HG02840 (cell line): Measurements from ENCODE around the gene PPFIBP1.
"Not testable (repeated sequence)": the region's sequence is repeated elsewhere in the genome, so short reads cannot be mapped to it uniquely, and the experiment has no call there.

ENCODE experiments used
- ATAC-seq: cut with Tn5 transposase; IDR thresholded peaks from one replicate; pipeline ENCODE4 v1.9.1; 2021; ENCODE audit warnings: mild to moderate bottlenecking, moderate library complexity, moderate number of reproducible peaks; ENCODE audit not compliant: unreplicated experiment, low FRiP score

PPFIBP1 gene

GRCh38 chr12:27693403-27693802 is 169.4 kb downstream of the PPFIBP1 start:
- no peak for ATAC-seq

DNA sequence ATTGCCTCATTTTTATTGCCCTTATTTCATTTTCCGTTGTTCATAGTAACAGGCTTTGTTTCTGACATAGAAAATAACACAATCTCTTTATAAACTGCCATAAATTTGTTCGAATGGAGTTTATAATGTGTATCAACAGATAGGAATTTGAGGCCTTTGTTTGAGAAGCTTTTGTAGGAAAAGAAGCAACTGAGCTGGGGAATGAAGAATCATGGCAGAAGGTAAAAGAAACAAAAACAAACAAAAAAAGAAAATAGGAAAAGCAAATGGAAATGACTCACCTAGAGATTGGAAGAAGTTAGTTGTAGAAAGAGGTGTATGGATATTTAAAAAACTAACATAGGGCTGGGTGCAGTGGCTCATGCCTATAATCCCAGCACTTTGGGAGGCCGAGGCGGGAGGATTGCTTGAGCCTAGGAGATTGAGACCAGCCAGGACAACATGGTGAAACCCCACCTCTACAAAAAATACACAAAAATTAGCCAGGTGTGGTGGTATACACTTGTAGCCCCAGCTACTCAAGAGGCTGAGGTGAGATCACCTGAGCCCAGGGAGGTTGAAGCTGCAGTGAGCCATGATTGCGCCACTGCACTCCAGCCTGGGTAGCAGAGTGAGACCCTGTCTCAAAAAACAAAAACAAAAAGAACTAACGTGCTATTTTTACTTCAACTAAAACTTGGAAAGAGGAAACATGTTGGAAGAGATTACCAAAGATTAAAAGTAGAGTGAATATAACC is 171.7 kb downstream of the PPFIBP1 start:
- no peak for ATAC-seq

GRCh38 chr12:27696293-27696652 is 172.3 kb downstream of the PPFIBP1 start, which contains the start of gene REP15:
TSS of gene REP15 (plus strand) at chr12:27696447. CDS start at chr12:27696563, 116 bp downstream.
- no peak for ATAC-seq

DNA sequence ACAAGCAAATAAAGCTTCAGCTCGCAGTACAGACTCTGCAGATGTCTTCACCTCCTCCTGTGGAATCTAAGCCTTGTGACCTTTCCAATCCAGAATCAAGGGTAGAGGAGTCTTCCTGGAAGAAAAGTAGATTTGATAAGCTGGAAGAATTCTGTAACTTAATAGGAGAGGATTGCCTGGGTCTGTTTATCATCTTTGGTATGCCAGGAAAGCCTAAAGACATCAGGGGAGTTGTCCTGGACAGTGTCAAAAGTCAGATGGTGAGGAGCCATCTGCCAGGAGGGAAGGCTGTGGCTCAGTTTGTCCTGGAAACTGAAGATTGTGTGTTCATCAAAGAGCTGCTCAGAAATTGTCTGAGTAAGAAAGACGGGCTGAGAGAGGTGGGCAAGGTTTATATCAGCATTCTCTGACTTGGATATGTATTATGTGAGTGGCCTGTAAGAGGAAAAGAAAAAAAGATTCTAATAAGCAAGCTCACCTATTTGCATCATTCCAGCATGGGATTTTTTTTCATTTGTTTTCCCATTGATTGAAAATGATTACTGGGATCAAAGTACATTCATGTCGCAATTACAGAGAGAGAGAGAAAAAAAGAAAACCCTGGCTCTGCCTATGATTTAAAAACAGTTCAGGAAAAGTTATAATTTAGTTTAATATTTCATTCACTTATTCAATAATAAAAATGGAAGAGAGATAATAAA is 173.0 kb downstream of the PPFIBP1 start:
- no peak for ATAC-seq

DNA sequence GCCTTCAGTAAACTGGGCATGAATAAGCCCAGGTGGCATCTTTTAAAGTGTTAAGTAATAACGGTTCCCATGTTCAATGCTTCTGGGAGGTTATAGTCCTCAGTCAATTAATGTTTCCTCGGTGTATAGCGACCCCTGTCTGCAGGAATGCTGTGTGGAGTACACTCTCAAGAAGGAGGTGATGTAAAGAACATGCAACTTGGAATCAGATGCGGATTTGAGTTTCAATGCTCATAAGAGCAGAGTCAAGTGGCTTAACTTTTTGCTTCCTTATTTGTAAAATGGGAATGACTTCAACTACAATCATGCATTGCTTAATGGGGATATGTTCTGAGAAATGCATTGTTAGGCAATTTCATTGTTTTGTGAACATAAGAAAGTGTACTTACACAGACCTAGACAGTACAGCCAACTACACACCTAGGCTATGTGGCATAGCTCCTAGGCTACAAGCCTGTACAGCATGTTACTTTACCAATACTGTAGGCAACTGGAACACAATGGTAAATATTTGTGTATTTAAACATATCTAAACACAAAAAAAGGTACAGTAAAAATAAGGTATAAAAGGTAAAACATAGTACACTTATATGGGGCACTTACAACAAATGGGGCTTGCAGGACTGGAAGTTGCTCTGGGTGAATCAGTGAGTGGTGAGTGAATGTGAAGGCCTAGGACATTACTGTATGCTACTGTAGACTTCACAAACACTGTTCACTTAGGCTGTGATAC is 179.9 kb downstream of the PPFIBP1 start:
- peak; percentile 88 for ATAC-seq

GRCh38 chr12:27705263-27705662 is 181.3 kb downstream of the PPFIBP1 start:
- ATAC-seq, result no peak

- ATAC-seq, result no peak
Measured at GRCh38 chr12:27707216-27707615, 183.2 kb downstream of the PPFIBP1 start.

DNA sequence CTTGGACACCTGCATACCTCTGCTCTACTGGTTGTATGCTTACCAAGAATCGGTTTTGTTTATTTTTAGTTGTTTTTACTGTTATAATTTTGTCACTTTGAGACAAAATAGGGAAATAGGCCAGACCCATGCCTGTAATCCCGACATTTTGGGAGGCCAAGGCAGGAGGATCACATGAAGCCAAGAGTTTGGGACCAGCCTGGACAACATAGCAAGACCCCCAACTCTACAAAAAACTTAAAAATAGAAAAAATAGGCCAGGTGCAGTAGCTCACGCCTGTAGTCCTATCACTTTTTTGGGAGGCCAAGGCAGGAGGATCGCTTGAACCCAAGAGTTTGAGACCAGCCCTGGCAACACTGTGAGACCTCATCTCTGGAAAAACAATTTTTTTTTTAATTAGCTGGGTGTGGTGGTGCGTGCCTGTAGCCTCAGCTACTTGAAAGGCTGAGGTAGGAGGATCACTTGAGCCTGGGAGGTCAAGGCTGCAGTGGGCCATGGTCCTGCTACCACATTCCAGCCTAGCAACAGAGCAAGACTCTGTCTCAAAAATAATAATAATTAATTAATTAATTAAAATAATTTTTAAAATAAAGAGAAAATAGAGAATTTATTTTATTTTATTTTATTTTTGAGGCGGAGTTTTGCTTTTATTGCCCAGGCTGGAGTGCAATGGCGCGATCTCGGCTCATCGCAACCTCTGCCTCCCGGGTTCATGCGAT is 185.4 kb downstream of the PPFIBP1 start:
- no peak for ATAC-seq

- peak; percentile 48 for ATAC-seq
Measured at GRCh38 chr12:27709932-27710591, 186.1 kb downstream of the PPFIBP1 start.

GRCh38 chr12:27710592-27711316 is 186.7 kb downstream of the PPFIBP1 start, which contains the start of gene MRPS35:
TSS of gene MRPS35 (plus strand) at chr12:27710832. CDS start at chr12:27710844, 12 bp downstream.
- ATAC-seq, result peak; percentile 98

GRCh38 chr12:27711317-27711682 is 187.3 kb downstream of the PPFIBP1 start:
- ATAC-seq, result no peak

- no peak for ATAC-seq
Measured at GRCh38 chr12:27711967-27712366, 188.0 kb downstream of the PPFIBP1 start.

DNA sequence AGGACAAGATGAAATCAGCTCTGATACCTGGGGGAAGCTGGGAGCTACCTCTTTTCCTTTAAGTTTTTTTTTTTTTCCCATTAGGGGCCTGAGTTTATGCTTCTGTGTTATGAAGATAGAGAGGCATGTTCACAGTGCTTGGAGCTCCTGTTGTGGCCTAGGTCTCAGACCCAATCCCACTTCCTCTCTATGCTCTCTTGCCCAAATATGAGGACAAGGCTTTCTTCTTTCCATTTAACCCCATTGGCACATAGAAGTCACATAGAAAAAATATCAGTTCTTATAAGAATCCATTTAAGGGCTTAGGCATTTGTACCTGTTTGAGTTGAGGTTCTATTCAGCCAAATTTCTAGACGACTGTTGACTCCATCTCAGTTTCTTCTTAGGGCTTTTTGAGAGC is 199.2 kb downstream of the PPFIBP1 start:
- ATAC-seq, result no peak

- no peak for ATAC-seq
Measured at GRCh38 chr12:27730097-27730588, 206.1 kb downstream of the PPFIBP1 start.

DNA sequence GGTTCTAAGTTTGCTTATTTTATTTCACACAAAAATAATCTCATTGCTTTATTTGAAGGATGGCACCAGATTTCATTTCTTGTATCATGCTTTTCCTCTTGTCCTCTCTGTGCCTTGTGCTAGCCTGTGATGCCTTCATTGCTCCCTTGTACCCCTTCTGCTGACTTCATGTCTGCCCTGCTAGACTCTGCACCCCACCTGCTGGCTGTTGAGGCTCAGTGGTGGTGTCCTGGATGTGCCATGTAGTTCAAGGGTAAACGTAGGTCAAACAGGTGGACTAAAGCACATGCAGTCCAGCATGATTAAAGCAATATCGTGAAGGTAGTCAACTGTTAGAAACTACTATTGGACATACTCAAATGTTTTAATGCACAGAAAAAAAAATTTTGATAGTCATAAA is 208.3 kb downstream of the PPFIBP1 start:
- ATAC-seq, result no peak

DNA sequence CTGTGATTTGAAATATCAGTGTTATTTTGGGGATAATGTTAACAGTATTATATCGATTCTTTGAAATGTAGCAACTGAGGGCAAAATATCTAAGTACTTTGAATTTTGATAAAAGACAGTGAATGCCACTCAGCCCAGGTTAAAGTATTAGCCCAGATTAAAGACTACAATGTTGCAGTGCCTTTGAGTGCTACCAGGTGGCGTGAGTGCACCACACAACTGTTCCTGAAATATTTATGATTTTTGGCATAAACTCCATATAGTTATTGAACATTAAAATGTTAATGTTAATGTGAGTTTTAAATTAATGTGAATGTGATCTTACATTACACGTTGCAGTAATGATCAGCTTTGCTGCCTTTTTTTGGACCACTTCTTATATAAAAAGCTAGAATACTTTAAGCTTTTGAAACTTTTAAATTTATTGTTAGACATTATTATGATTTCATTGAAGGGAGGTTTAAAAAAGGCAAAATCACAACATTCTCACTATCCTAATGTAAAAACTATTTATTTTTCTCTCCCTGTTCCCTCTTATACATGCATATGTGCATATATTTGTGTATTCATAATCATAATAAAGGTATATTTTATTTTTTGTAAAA is 209.1 kb downstream of the PPFIBP1 start:
- no peak for ATAC-seq

- ATAC-seq, result no peak
Measured at GRCh38 chr12:27733791-27734190, 209.8 kb downstream of the PPFIBP1 start.

GRCh38 chr12:27734321-27734720 is 210.3 kb downstream of the PPFIBP1 start:
- not testable (repeated sequence) for ATAC-seq

DNA sequence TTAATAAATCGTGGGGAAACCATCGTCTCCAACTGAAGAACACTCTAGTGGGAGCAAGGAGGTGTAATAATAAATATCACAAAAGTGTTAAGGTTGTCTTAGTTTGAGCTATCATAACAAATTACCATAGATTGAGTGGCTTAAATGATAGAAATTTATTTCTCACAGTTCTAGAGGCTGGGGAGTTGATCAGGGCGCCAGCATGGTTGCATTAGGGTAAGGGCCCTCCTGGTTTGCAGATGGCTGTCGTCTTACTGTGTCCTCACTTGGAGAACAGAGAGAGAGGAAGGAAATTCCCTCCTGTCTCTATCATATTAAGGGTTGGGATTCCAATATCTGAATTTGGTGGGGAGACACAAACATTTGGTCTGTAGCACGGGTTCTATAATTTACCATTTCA is 219.6 kb downstream of the PPFIBP1 start:
- ATAC-seq, result no peak
